Measurements from ENCODE around the gene SLC22A23.

Gene SLC22A23

DNA sequence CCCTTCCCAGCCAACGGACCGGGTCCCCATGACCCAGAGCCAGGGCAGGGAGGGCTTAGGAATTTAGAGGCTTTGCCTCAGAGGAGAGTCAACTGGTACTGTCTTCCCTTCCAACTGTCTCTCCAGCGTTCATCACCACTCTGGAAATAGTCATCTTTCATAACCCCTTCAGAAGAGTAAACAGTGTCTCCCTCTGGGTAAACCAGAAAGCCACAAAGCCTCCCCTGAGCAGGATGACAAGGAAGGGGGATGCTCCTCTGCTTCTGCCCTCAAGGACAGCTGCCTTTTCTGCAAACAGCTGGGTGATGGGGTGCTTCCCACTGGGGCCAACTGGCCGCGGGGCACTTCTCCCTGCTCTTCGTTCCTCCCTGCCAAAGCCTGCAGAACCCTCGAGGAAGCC lies 108.0 kb downstream of the SLC22A23 start:
- H3K9me3 ChIP-seq (ENCODE audit: severe bottlenecking) = no peaks in the 10 kb centered on the region
- H3K27ac ChIP-seq (ENCODE audit: poor library complexity, severe bottlenecking) = no peak overlapping the region
- no peaks in the 10 kb centered on the region for H3K27me3 ChIP-seq (ENCODE audit: insufficient read depth, poor library complexity, severe bottlenecking)
- H3K36me3 ChIP-seq (ENCODE audit: low read depth) = no peaks in the 10 kb centered on the region
- no peaks in the 10 kb centered on the region for H3K4me1 ChIP-seq (ENCODE audit: insufficient read depth, poor library complexity, severe bottlenecking)
- ATAC-seq (ENCODE audit: low read depth) (no peak), DNase-seq (ENCODE audit: low spot score) (no peak)
- TF ChIP-seq CTCF (IDR thresholded peaks at IDR 0.05; ENCODE audit: poor library complexity, severe bottlenecking) = no peak
- H3K4me3 ChIP-seq (ENCODE audit: severe bottlenecking) = no peak overlapping the region

- DNase-seq (ENCODE audit: low spot score) (no peak), ATAC-seq (ENCODE audit: low read depth) (no peak)
- no peak for TF ChIP-seq CTCF (IDR thresholded peaks at IDR 0.05; ENCODE audit: poor library complexity, severe bottlenecking)
- Histone ChIP-seq H3K4me3 (ENCODE audit: severe bottlenecking) (no peak overlapping the region), H3K36me3 (ENCODE audit: low read depth) (no peaks in the 10 kb centered on the region), H3K9me3 (ENCODE audit: severe bottlenecking) (no peaks in the 10 kb centered on the region), H3K27me3 (ENCODE audit: insufficient read depth, poor library complexity, severe bottlenecking) (no peaks in the 10 kb centered on the region), H3K27ac (ENCODE audit: poor library complexity, severe bottlenecking) (no peak overlapping the region), H3K4me1 (ENCODE audit: insufficient read depth, poor library complexity, severe bottlenecking) (no peaks in the 10 kb centered on the region)
Measured at GRCh38 chr6:3347826-3348225, 109.0 kb downstream of the SLC22A23 start.

- no peaks in the 10 kb centered on the region for H3K27me3 ChIP-seq (ENCODE audit: insufficient read depth, poor library complexity, severe bottlenecking)
- no peaks in the 10 kb centered on the region for H3K9me3 ChIP-seq (ENCODE audit: severe bottlenecking)
- no peak overlapping the region for H3K27ac ChIP-seq (ENCODE audit: poor library complexity, severe bottlenecking)
- ATAC-seq (ENCODE audit: low read depth) = no peak
- H3K36me3 ChIP-seq (ENCODE audit: low read depth) = no peaks in the 10 kb centered on the region
- no peak overlapping the region for H3K4me3 ChIP-seq (ENCODE audit: severe bottlenecking)
- TF ChIP-seq CTCF (IDR thresholded peaks at IDR 0.05; ENCODE audit: poor library complexity, severe bottlenecking) = no peak
- DNase-seq (ENCODE audit: low spot score) = no peak
- H3K4me1 ChIP-seq (ENCODE audit: insufficient read depth, poor library complexity, severe bottlenecking) = no peaks in the 10 kb centered on the region
Measured at GRCh38 chr6:3347247-3347646, 109.6 kb downstream of the SLC22A23 start.

GRCh38 chr6:3346476-3346875 lies 110.4 kb downstream of the SLC22A23 start:
- Histone ChIP-seq H3K27me3 (ENCODE audit: insufficient read depth, poor library complexity, severe bottlenecking) (no peaks in the 10 kb centered on the region), H3K27ac (ENCODE audit: poor library complexity, severe bottlenecking) (no peak overlapping the region), H3K4me1 (ENCODE audit: insufficient read depth, poor library complexity, severe bottlenecking) (no peaks in the 10 kb centered on the region), H3K9me3 (ENCODE audit: severe bottlenecking) (no peaks in the 10 kb centered on the region), H3K4me3 (ENCODE audit: severe bottlenecking) (no peak overlapping the region), H3K36me3 (ENCODE audit: low read depth) (no peaks in the 10 kb centered on the region)
- DNase-seq (ENCODE audit: low spot score) = no peak
- no peak for TF ChIP-seq CTCF (IDR thresholded peaks at IDR 0.05; ENCODE audit: poor library complexity, severe bottlenecking)
- ATAC-seq (ENCODE audit: low read depth) = no peak

DNA sequence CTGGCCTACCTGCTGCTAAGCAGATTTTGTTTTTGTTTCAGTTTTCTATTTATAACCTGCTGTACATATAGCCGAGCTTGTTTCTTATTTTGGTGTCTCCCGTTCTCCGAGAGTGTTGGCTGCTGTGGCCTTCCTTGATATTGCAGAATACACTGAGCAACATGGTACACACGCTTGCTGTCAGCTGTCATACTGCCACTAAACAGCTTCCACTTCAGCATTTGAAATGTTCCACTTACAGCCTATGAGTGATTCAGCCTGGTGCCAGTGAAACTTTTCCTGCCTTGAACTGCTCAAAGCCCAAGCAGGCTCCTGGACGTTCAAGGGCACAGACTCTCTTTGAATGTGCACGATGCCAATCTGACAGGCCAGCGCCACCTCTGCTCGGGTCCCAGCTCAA lies 111.0 kb downstream of the SLC22A23 start:
- Histone ChIP-seq H3K36me3 (ENCODE audit: low read depth) (no peaks in the 10 kb centered on the region), H3K27ac (ENCODE audit: poor library complexity, severe bottlenecking) (no peak overlapping the region), H3K27me3 (ENCODE audit: insufficient read depth, poor library complexity, severe bottlenecking) (no peaks in the 10 kb centered on the region), H3K4me3 (ENCODE audit: severe bottlenecking) (no peak overlapping the region), H3K9me3 (ENCODE audit: severe bottlenecking) (no peaks in the 10 kb centered on the region), H3K4me1 (ENCODE audit: insufficient read depth, poor library complexity, severe bottlenecking) (no peaks in the 10 kb centered on the region)
- DNase-seq (ENCODE audit: low spot score) = no peak
- no peak for TF ChIP-seq CTCF (IDR thresholded peaks at IDR 0.05; ENCODE audit: poor library complexity, severe bottlenecking)
- ATAC-seq (ENCODE audit: low read depth) = no peak

All from RWPE2 (cell line).